Colonic mucosa (tissue), 4 donors: ENCODE measurements around the gene POLR2E. TPM values are rescaled to one million over a fixed set of nuclear protein-coding genes. Genes with fewer than 3 reads are reported as not detected.

Experiments used
- DNase-seq: peaks from one replicate; pipeline ENCODE4 v3.0.0-alpha.2; 2020
- H3K27ac ChIP-seq: fragments of 200-600 bp; one replicate; pipeline ENCODE4 v1.8.0; 2021
- H3K27me3 ChIP-seq: fragments of 200-600 bp; one replicate; pipeline ENCODE4 v1.8.0; 2021
- H3K36me3 ChIP-seq: fragments of 200-600 bp; one replicate; pipeline ENCODE4 v1.8.0; 2021
- H3K4me1 ChIP-seq: fragments of 200-600 bp; one replicate; pipeline ENCODE4 v1.8.0; 2021; ENCODE audit warnings: mild to moderate bottlenecking
- H3K4me3 ChIP-seq: fragments of 200-600 bp; one replicate; pipeline ENCODE4 v1.8.0; 2021
- H3K9ac ChIP-seq, 2 donors: one replicate each; pipeline ENCODE4 v1.7.0; 2013; ENCODE audit warnings: control low read depth in 2 of 2, low read depth in 2 of 2, low read length in 2 of 2
- H3K9me3 ChIP-seq: fragments of 200-600 bp; one replicate; pipeline ENCODE4 v1.8.0; 2021
- intact Hi-C: fragments of 100-400 bp; cut with DNase I; formaldehyde crosslinking; loops from one replicate; pipeline ENCODE4 v1.14.1; 2022
- total RNA-seq, 2 donors: library from RNA; stranded (reverse); fragmentation: NEBNext Ultra II Directional in 1 of 2; extraction: Animal tissue kit (Norgen Biotek cat#: 25700) in 1 of 2; gene quantifications; one replicate each; pipeline ENCODE4 v1.2.1, GENCODE V29; 2021
- TF ChIP-seq, protein P1 (sequence below): fragments of 200-600 bp; IDR thresholded peaks from one replicate; pipeline ENCODE4 v1.8.0; 2022; ENCODE audit warnings: antibody characterized with exemption, mild to moderate bottlenecking
- donor health status: healthy.
- donor health status: DM: no; HTN: no; CAD: no.
- donor health status: DM: no; HTN: no; CAD: no.

The POLR2E gene
- total RNA-seq, 2 donors from 2014 or later, result 135 to 245 TPM

- TF ChIP-seq, protein P1, sequence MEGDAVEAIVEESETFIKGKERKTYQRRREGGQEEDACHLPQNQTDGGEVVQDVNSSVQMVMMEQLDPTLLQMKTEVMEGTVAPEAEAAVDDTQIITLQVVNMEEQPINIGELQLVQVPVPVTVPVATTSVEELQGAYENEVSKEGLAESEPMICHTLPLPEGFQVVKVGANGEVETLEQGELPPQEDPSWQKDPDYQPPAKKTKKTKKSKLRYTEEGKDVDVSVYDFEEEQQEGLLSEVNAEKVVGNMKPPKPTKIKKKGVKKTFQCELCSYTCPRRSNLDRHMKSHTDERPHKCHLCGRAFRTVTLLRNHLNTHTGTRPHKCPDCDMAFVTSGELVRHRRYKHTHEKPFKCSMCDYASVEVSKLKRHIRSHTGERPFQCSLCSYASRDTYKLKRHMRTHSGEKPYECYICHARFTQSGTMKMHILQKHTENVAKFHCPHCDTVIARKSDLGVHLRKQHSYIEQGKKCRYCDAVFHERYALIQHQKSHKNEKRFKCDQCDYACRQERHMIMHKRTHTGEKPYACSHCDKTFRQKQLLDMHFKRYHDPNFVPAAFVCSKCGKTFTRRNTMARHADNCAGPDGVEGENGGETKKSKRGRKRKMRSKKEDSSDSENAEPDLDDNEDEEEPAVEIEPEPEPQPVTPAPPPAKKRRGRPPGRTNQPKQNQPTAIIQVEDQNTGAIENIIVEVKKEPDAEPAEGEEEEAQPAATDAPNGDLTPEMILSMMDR, result no peak
- no peak overlapping the region for H3K9ac ChIP-seq
- peaks cover 35% of the 10 kb centered on the region for H3K27me3 ChIP-seq
- intact Hi-C loops, result no loop called here
- no peaks in the 10 kb centered on the region for H3K36me3 ChIP-seq
- no peak overlapping the region for H3K27ac ChIP-seq
- H3K4me1 ChIP-seq, result peaks cover 23% of the 10 kb centered on the region
- no peak overlapping the region for H3K4me3 ChIP-seq
- H3K9me3 ChIP-seq, result no peaks in the 10 kb centered on the region
- DNase-seq, result no peak
Measured at GRCh38 chr19:1070931-1071791, 24.0 kb downstream of the POLR2E start.

DNA sequence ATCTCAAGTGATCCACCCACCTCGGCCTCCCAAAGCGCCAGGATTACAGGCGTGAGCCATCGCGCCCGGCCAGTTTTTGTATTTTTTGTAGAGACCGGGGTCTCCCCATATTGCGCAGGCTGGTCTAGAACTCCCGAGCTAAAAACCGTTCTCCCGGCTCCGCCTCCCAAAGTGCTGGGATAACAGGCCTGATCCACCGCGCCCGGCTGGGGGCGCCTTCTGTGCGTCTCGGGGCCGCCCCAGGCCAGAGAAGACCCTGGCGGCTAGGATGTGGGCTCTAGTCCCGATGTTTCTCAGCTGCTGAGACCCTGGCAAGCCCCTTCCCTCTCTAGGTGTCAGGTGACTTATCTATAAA is 24.6 kb downstream of the POLR2E start:
- H3K4me3 ChIP-seq, result no peak overlapping the region
- no peak for DNase-seq
- intact Hi-C loops, result no loop called here
- no peaks in the 10 kb centered on the region for H3K9me3 ChIP-seq
- no peak overlapping the region for H3K9ac ChIP-seq
- TF ChIP-seq, protein P1, result no peak
- H3K27me3 ChIP-seq, result peaks cover 35% of the 10 kb centered on the region
- H3K36me3 ChIP-seq, result no peaks in the 10 kb centered on the region
- no peak overlapping the region for H3K27ac ChIP-seq
- H3K4me1 ChIP-seq, result peaks cover 27% of the 10 kb centered on the region

- H3K9ac ChIP-seq, result peak overlapping the region; percentile 20 to 58
- H3K27me3 ChIP-seq, result peaks cover 35% of the 10 kb centered on the region
- TF ChIP-seq, protein P1, result no peak
- intact Hi-C loops, result no loop called here
- peak overlapping the region; percentile 74 for H3K27ac ChIP-seq
- peak; percentile 69 for DNase-seq
- peaks cover 28% of the 10 kb centered on the region for H3K4me1 ChIP-seq
- H3K4me3 ChIP-seq, result peak overlapping the region; percentile 35
- H3K36me3 ChIP-seq, result no peaks in the 10 kb centered on the region
- H3K9me3 ChIP-seq, result no peaks in the 10 kb centered on the region
Measured at GRCh38 chr19:1069009-1069779, 26.0 kb downstream of the POLR2E start.

GRCh38 chr19:1068009-1069001 is 26.9 kb downstream of the POLR2E start:
- peak overlapping the region; percentile 58 to 60 for H3K9ac ChIP-seq
- no peaks in the 10 kb centered on the region for H3K36me3 ChIP-seq
- H3K4me1 ChIP-seq, result peaks cover 28% of the 10 kb centered on the region
- TF ChIP-seq, protein P1, result no peak
- H3K4me3 ChIP-seq, result peak overlapping the region; percentile 35
- peak overlapping the region; percentile 74 for H3K27ac ChIP-seq
- no peaks in the 10 kb centered on the region for H3K9me3 ChIP-seq
- intact Hi-C loops, result no loop called here
- H3K27me3 ChIP-seq, result peaks cover 35% of the 10 kb centered on the region
- DNase-seq, result peak; percentile 56
